Endothelial cell of hepatic sinusoid (primary cell): ENCODE measurements around the gene C15orf40.

Experiments
- in situ Hi-C: cut with HindIII; loops from 2 replicates; pipeline ENCODE4 v1.10.0; 2017; ENCODE audit warnings: low sequenced_read_pairs

Gene C15orf40

DNA sequence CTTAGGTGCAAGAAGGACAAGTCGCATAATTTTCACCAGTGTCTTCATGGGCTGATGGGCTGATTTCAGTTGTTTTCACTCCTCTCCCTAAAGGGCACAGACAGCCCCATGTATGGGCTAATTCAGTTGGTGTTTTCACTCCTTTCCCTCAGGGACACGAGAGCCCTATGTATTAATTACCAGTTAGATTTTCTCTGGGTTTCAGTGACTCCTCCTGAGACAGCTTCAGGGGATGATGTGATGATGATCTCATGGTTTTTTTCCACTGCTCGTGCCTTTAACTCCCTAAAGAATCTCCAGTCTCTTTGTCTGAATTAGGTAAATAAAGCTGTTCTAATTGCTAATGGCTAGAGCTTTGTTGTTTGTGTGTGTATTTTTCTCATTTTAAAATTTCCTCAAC is 15.5 kb downstream of the C15orf40 start:
- in situ Hi-C loops = no loop called here

DNA sequence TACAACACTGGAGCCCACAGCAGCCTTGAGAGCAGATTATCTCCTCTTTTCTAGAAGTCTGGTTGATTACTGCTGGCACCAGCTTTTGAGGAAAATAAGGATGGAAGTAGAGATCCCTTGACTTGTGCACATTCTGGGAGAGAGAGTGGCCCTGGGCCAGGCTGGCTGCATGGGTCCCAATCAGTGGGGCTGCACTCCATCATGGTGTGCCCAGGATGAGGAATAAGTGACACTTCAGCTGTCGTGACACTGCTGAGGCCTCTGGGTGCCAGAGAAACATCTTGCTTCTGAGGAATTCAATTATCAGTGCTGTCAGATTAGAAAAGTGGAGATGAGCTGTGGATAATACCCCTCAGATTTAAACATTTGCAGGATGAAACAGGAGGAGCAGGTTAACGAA is 16.4 kb downstream of the C15orf40 start:
- in situ Hi-C loops = no loop called here

GRCh38 chr15:82993144-82993543 is 18.3 kb downstream of the C15orf40 start:
- in situ Hi-C loops = no loop called here

- in situ Hi-C loops = no loop called here
Measured at GRCh38 chr15:82992436-82992998, 18.9 kb downstream of the C15orf40 start.

DNA sequence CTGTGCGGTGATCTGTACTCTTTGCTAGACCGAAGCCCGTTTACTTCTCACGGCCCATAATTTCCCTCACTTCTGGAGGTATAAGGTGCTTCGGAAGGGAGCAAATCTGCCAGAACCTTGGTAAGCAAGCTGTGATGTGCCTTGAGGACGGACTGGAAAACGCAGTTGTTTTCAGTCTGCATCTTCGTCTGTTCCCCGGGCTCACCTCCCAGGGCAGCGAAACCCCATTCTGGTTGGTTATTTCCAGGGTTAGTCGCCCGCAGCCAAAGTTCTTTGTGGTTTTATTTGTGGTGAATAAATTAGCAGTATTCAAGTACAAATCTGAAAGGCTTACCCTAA is 25.0 kb downstream of the C15orf40 start:
- in situ Hi-C loops = loop anchor here (5.0 kb wide), 2 partner anchors 74 to 139 kb away; no protein-coding TSS in a partner anchor

GRCh38 chr15:82985688-82986441 is 25.6 kb downstream of the C15orf40 start, which contains the start of gene RAMAC:
Gene RAMAC (plus strand): TSS chr15:82986210. CDS start chr15:82989019, 2,809 bp downstream.
- in situ Hi-C loops = loop anchor here (5.0 kb wide), 2 partner anchors 74 to 139 kb away; no protein-coding TSS in a partner anchor

- in situ Hi-C loops = no loop called here
Measured at GRCh38 chr15:82980981-82981380, 30.5 kb downstream of the C15orf40 start.

- in situ Hi-C loops = no loop called here
Measured at GRCh38 chr15:82979726-82980125, 31.7 kb downstream of the C15orf40 start.

- in situ Hi-C loops = no loop called here
Measured at GRCh38 chr15:82978438-82978837, 33.0 kb downstream of the C15orf40 start.

- in situ Hi-C loops = no loop called here
Measured at GRCh38 chr15:82977076-82977475, 34.4 kb downstream of the C15orf40 start.

GRCh38 chr15:82972990-82973389 is 38.4 kb downstream of the C15orf40 start:
- in situ Hi-C loops = no loop called here

GRCh38 chr15:82971218-82971984 is 40.0 kb downstream of the C15orf40 start:
- in situ Hi-C loops = no loop called here

- in situ Hi-C loops = no loop called here
Measured at GRCh38 chr15:82970696-82971095, 40.7 kb downstream of the C15orf40 start.

DNA sequence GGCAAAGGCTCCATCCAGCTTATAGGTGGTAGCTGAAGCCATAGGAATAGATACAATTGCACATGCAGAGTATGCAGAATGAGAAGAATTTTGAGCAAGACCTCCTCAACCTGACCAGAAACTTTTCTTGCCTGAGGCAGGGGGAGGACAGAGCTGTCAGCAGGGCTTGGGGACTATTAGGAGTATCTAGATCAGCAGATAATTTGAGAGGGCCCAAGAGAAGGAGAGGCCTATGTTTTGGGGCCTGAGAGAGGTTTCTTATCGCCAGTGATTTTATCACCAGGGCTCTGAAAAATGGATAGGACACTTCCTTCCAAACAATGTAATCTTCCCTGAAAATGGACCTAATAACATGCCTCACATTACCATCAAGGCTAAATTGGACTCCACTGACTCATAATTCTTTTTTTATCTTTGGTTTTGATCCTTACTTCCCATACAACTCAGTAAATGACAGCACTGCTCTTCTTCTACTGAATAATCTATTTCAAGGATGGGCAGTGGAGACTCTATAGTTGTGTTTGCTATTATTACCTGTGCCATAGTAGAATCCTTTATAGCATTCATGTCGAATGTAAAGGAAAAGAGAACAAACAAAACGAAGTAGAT is 41.3 kb downstream of the C15orf40 start:
- in situ Hi-C loops = no loop called here

GRCh38 chr15:82969353-82969752 is 42.1 kb downstream of the C15orf40 start:
- in situ Hi-C loops = no loop called here

- in situ Hi-C loops = no loop called here
Measured at GRCh38 chr15:82968066-82968465, 43.4 kb downstream of the C15orf40 start.

DNA sequence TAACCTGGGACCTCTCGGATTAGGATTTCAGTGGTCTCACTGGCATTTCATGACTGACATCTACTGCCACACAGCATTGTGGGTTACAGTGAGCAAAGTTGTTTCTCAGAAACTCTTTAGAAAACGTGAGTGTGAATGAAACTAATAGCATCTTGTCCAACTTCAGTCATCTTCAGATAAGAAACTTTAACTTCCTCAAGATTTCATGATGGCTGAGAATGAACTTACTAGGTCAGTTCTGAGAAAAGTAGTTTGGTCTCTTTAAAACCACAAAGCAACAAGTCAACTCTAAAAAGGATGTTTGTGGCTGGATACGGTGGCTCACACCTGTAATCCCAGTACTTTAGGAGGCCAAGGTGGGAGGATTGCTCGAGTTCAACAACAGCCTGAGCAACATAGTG is 44.8 kb downstream of the C15orf40 start:
- in situ Hi-C loops = no loop called here

- in situ Hi-C loops = no loop called here
Measured at GRCh38 chr15:82964890-82965289, 46.5 kb downstream of the C15orf40 start.

DNA sequence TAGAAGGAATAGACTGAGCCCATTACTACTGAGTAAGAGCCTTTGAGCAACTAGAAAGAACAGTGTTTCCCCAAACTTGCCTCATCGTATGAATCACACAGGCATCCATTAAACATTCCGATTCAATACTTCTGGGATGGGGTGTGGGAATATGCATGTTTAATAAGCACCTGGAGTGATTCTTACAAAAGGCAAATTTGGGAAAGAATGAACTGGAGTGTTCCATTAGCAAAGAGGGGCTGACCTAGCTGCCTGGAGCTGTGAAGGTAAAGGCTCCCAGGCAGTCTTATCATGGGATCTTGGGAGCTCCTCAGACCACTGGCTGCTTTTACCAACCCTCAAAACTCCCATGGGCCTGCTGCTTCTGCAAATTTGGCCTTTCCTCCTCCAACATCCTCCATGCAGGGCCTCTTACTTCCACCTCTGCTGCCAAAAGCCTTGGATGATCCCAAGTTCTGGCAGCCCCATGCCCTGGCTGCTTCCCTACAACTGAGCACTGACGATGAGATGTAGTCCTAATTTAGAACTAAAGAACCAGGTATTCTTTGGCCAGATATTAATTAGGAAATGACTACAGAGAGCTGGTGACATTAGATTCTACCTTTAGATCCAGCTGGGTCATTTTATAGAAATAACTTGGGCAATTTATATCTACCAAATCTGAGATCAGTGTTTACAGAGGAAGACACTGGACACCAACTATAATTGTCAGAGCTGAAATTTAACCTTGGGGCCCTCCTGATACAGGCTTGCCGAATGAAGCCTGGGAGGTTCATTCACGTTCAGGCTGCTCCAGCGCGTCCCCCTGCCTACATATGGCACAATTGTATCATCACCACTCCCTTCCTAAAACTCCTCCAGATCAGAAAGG is 47.7 kb downstream of the C15orf40 start:
- in situ Hi-C loops = no loop called here

- in situ Hi-C loops = no loop called here
Measured at GRCh38 chr15:82960766-82961165, 50.7 kb downstream of the C15orf40 start.
